Suprapubic skin (tissue), 4 donors: ENCODE data around the gene MYBPHL. TPM values are rescaled to one million over a fixed set of nuclear protein-coding genes. Genes with fewer than 3 reads are reported as not detected.

ENCODE experiments used
- DNase-seq, 2 donors: peaks; one replicate each; pipeline ENCODE4 v3.0.0-alpha.2; 2019; ENCODE audit warnings: low spot score in 2 of 2
- H3K27ac ChIP-seq: fragments of 200-600 bp; sonication (generic); one replicate; pipeline ENCODE4 v1.5.1; 2019
- H3K27me3 ChIP-seq: fragments of 200-600 bp; sonication (generic); one replicate; pipeline ENCODE4 v1.5.1; 2019
- H3K36me3 ChIP-seq: fragments of 200-600 bp; sonication (generic); one replicate; pipeline ENCODE4 v1.5.1; 2019
- H3K4me1 ChIP-seq: fragments of 200-600 bp; sonication (generic); one replicate; pipeline ENCODE4 v1.5.1; 2019
- H3K4me3 ChIP-seq: fragments of 200-600 bp; sonication (generic); one replicate; pipeline ENCODE4 v1.5.1; 2019; ENCODE audit warnings: mild to moderate bottlenecking
- H3K9me3 ChIP-seq: fragments of 200-600 bp; sonication (generic); one replicate; pipeline ENCODE4 v1.5.1; 2019
- CTCF ChIP-seq, 2 donors: fragments of 200-600 bp in 1 of 2; fragments of 450-650 bp in 1 of 2; sonication (generic) in 1 of 2; IDR thresholded peaks; one replicate each; pipeline ENCODE4 v1.5.1; 2016 to 2019; ENCODE audit warnings: antibody characterized with exemption in 2 of 2, mild to moderate bottlenecking in 1 of 2, moderate library complexity in 1 of 2
- EP300 ChIP-seq: sonication (generic); formaldehyde crosslinking; IDR thresholded peaks from one replicate; pipeline ENCODE4 v1.6.1; 2017; ENCODE audit warnings: antibody characterized with exemption
- POLR2A ChIP-seq, 2 donors: fragments of 450-650 bp; IDR thresholded peaks; one replicate each; pipeline ENCODE4 v1.6.1; 2017; ENCODE audit warnings: antibody characterized with exemption in 2 of 2, mild to moderate bottlenecking in 2 of 2, moderate library complexity in 2 of 2
- POLR2AphosphoS5 ChIP-seq, 3 donors: sonication (generic); formaldehyde crosslinking; IDR thresholded peaks; one replicate each; pipeline ENCODE4 v1.6.1; 2017; ENCODE audit warnings: antibody characterized with exemption in 3 of 3
- WGBS: methylation state at CpG from one replicate; pipeline ENCODE4 v1.1.5; 2018; 5-methylcytosine and 5-hydroxymethylcytosine counted together
- total RNA-seq, 4 donors: library from RNA; depleted of rRNA; stranded (reverse); fragments of >200 nt; gene quantifications; one replicate each; pipeline ENCODE4 v1.1.0, GENCODE V29; 2016

Gene MYBPHL
- total RNA-seq, 4 donors from 2014 or later = not detected

GRCh38 chr1:109315288-109315687 is 8.5 kb upstream of the MYBPHL start:
- peaks cover 38% of the 10 kb centered on the region for H3K36me3 ChIP-seq
- WGBS = 84% methylated on average over 3 of the region's 4 CpGs
- TF ChIP-seq POLR2A (IDR thresholded peaks at IDR 0.05) (no peak), EP300 (no peak), POLR2AphosphoS5 (IDR thresholded peaks at IDR 0.05) (no peak), CTCF (IDR thresholded peaks at IDR 0.05) (no peak)
- peaks cover 4% of the 10 kb centered on the region for H3K4me1 ChIP-seq
- no peaks in the 10 kb centered on the region for H3K27me3 ChIP-seq
- no peak for DNase-seq
- H3K4me3 ChIP-seq = no peak overlapping the region
- no peaks in the 10 kb centered on the region for H3K9me3 ChIP-seq
- no peak overlapping the region for H3K27ac ChIP-seq

- Histone ChIP-seq H3K4me1 (peaks cover 4% of the 10 kb centered on the region), H3K9me3 (no peaks in the 10 kb centered on the region), H3K27me3 (no peaks in the 10 kb centered on the region), H3K27ac (no peak overlapping the region), H3K4me3 (no peak overlapping the region), H3K36me3 (peaks cover 36% of the 10 kb centered on the region)
- no peak for TF ChIP-seq EP300
- no peak for TF ChIP-seq POLR2A (IDR thresholded peaks at IDR 0.05)
- no peak for TF ChIP-seq POLR2AphosphoS5 (IDR thresholded peaks at IDR 0.05)
- TF ChIP-seq CTCF (IDR thresholded peaks at IDR 0.05) = no peak
- WGBS = 96% methylated on average over 1 of the region's 1 CpG
- no peak for DNase-seq
Measured at GRCh38 chr1:109314795-109315194, 8.0 kb upstream of the MYBPHL start.

- no peak for TF ChIP-seq CTCF (IDR thresholded peaks at IDR 0.05)
- no peak for TF ChIP-seq POLR2A (IDR thresholded peaks at IDR 0.05)
- no peak for TF ChIP-seq POLR2AphosphoS5 (IDR thresholded peaks at IDR 0.05)
- TF ChIP-seq EP300 = no peak
- no peaks in the 10 kb centered on the region for H3K27me3 ChIP-seq
- peak in 1 of 2 donors; percentile 66 for DNase-seq
- no peak overlapping the region for H3K4me3 ChIP-seq
- H3K9me3 ChIP-seq = no peaks in the 10 kb centered on the region
- H3K4me1 ChIP-seq = peaks cover 4% of the 10 kb centered on the region
- H3K27ac ChIP-seq = no peak overlapping the region
- H3K36me3 ChIP-seq = peaks cover 27% of the 10 kb centered on the region
- WGBS = 59% methylated on average over 12 of the region's 12 CpGs
Measured at GRCh38 chr1:109312978-109313775, 6.4 kb upstream of the MYBPHL start.

GRCh38 chr1:109312246-109312645 is 5.4 kb upstream of the MYBPHL start:
- WGBS = 79% methylated on average over 2 of the region's 2 CpGs

More at GRCh38 chr1:109312246-109312645, 5.4 kb upstream of the MYBPHL start:
- no peak for DNase-seq
- Histone ChIP-seq H3K9me3 (no peaks in the 10 kb centered on the region), H3K27me3 (no peaks in the 10 kb centered on the region), H3K4me3 (no peak overlapping the region), H3K36me3 (peaks cover 18% of the 10 kb centered on the region), H3K4me1 (peaks cover 4% of the 10 kb centered on the region), H3K27ac (no peak overlapping the region)
- TF ChIP-seq CTCF (IDR thresholded peaks at IDR 0.05) (no peak), POLR2A (IDR thresholded peaks at IDR 0.05) (no peak), EP300 (no peak), POLR2AphosphoS5 (IDR thresholded peaks at IDR 0.05) (no peak)
